ENCODE measurements around the gene TDRD9. TPM values are rescaled to one million over a fixed set of nuclear protein-coding genes. Genes with fewer than 3 reads are reported as not detected.

TDRD9 gene
- total RNA-seq, 1 experiment from 2014 or later: not detected

DNA sequence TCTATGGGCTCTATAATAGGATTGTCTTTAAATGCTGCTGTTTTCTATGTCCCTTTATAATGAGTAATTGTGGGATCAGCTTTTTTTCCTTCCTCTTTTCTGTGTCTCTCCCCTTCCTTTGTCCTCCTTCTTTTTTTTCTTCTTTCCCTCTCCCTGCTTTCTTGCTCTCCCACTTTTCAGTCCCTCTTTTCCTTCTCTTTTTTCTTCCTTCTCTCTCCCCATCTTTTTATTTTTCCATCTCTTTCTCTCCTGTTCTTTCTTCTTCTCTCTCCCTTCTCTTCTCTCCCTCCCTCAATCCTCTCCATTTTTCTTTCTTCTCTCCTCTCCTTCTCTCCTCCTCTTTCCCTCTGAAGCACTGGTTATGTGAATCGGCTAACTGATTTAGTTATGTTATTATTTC is 76.6 kb downstream of the TDRD9 start:
- no peaks in the 10 kb centered on the region for H3K4me1 ChIP-seq (ENCODE audit: control insufficient read depth, insufficient read depth, low read length)
- POLR2A ChIA-PET: no interaction called here
- in situ Hi-C loops (cut with HindIII; ENCODE audit: low pct_unique_long_range_greater_than_20kb, low sequenced_read_pairs) (no loop called here), intact Hi-C loops (cut with micrococcal nuclease; ENCODE audit: unreplicated experiment) (no loop called here)
- H3K27me3 ChIP-seq (ENCODE audit: control insufficient read depth, insufficient read depth, low read length): no peaks in the 10 kb centered on the region
- CTCF ChIA-PET: no interaction called here
- no peak for DNase-seq (ENCODE audit: low read depth, low spot score)
- no peak overlapping the region for H3K4me3 ChIP-seq (ENCODE audit: low read depth in 2 of 2, low read length in 2 of 2)
- TF ChIP-seq, protein P1, sequence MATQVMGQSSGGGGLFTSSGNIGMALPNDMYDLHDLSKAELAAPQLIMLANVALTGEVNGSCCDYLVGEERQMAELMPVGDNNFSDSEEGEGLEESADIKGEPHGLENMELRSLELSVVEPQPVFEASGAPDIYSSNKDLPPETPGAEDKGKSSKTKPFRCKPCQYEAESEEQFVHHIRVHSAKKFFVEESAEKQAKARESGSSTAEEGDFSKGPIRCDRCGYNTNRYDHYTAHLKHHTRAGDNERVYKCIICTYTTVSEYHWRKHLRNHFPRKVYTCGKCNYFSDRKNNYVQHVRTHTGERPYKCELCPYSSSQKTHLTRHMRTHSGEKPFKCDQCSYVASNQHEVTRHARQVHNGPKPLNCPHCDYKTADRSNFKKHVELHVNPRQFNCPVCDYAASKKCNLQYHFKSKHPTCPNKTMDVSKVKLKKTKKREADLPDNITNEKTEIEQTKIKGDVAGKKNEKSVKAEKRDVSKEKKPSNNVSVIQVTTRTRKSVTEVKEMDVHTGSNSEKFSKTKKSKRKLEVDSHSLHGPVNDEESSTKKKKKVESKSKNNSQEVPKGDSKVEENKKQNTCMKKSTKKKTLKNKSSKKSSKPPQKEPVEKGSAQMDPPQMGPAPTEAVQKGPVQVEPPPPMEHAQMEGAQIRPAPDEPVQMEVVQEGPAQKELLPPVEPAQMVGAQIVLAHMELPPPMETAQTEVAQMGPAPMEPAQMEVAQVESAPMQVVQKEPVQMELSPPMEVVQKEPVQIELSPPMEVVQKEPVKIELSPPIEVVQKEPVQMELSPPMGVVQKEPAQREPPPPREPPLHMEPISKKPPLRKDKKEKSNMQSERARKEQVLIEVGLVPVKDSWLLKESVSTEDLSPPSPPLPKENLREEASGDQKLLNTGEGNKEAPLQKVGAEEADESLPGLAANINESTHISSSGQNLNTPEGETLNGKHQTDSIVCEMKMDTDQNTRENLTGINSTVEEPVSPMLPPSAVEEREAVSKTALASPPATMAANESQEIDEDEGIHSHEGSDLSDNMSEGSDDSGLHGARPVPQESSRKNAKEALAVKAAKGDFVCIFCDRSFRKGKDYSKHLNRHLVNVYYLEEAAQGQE (IDR thresholded peaks at IDR 0.05; ENCODE audit: insufficient read depth in 1 of 2, low read depth in 2 of 2, low read length in 1 of 2): no peak
- TF ChIP-seq SIN3A (IDR thresholded peaks at IDR 0.05; ENCODE audit: borderline replicate concordance, insufficient read depth, low read depth, low read length): no peak
- TF ChIP-seq, protein P2, sequence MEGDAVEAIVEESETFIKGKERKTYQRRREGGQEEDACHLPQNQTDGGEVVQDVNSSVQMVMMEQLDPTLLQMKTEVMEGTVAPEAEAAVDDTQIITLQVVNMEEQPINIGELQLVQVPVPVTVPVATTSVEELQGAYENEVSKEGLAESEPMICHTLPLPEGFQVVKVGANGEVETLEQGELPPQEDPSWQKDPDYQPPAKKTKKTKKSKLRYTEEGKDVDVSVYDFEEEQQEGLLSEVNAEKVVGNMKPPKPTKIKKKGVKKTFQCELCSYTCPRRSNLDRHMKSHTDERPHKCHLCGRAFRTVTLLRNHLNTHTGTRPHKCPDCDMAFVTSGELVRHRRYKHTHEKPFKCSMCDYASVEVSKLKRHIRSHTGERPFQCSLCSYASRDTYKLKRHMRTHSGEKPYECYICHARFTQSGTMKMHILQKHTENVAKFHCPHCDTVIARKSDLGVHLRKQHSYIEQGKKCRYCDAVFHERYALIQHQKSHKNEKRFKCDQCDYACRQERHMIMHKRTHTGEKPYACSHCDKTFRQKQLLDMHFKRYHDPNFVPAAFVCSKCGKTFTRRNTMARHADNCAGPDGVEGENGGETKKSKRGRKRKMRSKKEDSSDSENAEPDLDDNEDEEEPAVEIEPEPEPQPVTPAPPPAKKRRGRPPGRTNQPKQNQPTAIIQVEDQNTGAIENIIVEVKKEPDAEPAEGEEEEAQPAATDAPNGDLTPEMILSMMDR (IDR thresholded peaks at IDR 0.05): no peak
- TF ChIP-seq POLR2AphosphoS5 (IDR thresholded peaks at IDR 0.05; ENCODE audit: low read depth, low read length): no peak
- no peak for TF ChIP-seq TCF7L2 (IDR thresholded peaks at IDR 0.05; ENCODE audit: low read depth, low read length)
- BruUV-seq (replicated peaks): no TSS peak
- no peaks in the 10 kb centered on the region for H3K36me3 ChIP-seq (ENCODE audit: control insufficient read depth, insufficient read depth, low read length)
- no peak for ATAC-seq
- no peak overlapping the region for H3K27ac ChIP-seq (ENCODE audit: low read length)
- H3K9me3 ChIP-seq (ENCODE audit: control insufficient read depth, insufficient read depth, low read depth, low read length): no peaks in the 10 kb centered on the region

DNA sequence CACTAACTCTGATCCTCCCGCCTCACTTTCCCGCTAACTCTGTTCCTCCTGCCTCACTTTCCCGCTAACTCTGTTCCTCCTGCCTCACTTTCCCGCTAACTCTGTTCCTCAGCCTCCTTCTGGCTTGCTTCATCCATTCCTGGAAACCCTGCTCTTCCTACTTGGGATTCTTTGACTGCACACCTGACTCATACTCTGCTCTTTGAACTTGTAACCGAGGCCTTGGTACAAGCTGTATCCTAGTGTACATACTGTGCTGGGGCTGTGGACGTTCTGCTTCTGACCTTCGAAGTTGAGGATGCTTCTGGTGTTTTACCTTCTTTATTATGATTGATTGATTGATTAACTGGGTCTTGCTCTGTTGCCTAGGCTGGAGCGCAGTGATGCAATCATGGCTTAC is 77.2 kb downstream of the TDRD9 start:
- in situ Hi-C loops (cut with HindIII; ENCODE audit: low pct_unique_long_range_greater_than_20kb, low sequenced_read_pairs) (no loop called here), intact Hi-C loops (cut with micrococcal nuclease; ENCODE audit: unreplicated experiment) (no loop called here)
- Histone ChIP-seq H3K36me3 (ENCODE audit: control insufficient read depth, insufficient read depth, low read length) (no peaks in the 10 kb centered on the region), H3K4me3 (ENCODE audit: low read depth in 2 of 2, low read length in 2 of 2) (no peak overlapping the region), H3K27ac (ENCODE audit: low read length) (no peak overlapping the region), H3K9me3 (ENCODE audit: control insufficient read depth, insufficient read depth, low read depth, low read length) (no peaks in the 10 kb centered on the region), H3K4me1 (ENCODE audit: control insufficient read depth, insufficient read depth, low read length) (no peaks in the 10 kb centered on the region), H3K27me3 (ENCODE audit: control insufficient read depth, insufficient read depth, low read length) (no peaks in the 10 kb centered on the region)
- ChIA-PET CTCF (no interaction called here), POLR2A (no interaction called here)
- BruUV-seq (replicated peaks): no TSS peak
- ATAC-seq (no peak), DNase-seq (ENCODE audit: low read depth, low spot score) (no peak)
- TF ChIP-seq, protein P2 (IDR thresholded peaks at IDR 0.05): no peak

DNA sequence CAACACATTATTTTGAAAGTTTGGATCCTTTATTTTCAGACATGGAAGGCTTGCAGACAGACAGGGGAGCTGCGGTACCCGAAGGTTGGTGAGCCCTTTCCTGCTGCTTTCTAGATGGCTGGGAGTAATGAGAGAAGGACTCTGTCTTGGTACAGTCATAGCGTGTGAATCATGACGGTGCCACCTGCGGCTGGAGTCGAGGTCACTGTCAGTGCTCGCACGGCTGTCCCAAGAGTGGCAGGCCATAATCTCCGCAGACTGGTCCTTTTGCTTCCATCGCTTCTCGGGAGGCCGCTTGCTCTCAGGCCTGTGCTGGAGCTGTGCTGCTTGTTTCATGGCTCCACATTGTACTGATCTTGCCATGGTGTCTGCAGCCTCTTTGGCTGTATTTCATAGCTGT is 78.9 kb downstream of the TDRD9 start:
- ATAC-seq (no peak), DNase-seq (ENCODE audit: low read depth, low spot score) (no peak)
- BruUV-seq (replicated peaks): no TSS peak
- H3K4me3 ChIP-seq (ENCODE audit: low read depth in 2 of 2, low read length in 2 of 2): no peak overlapping the region
- no peak for TF ChIP-seq TCF7L2 (IDR thresholded peaks at IDR 0.05; ENCODE audit: low read depth, low read length)
- TF ChIP-seq, protein P1 (IDR thresholded peaks at IDR 0.05; ENCODE audit: insufficient read depth in 1 of 2, low read depth in 2 of 2, low read length in 1 of 2): no peak
- TF ChIP-seq POLR2AphosphoS5 (IDR thresholded peaks at IDR 0.05; ENCODE audit: low read depth, low read length): no peak
- TF ChIP-seq SIN3A (IDR thresholded peaks at IDR 0.05; ENCODE audit: borderline replicate concordance, insufficient read depth, low read depth, low read length): no peak
- TF ChIP-seq, protein P2 (IDR thresholded peaks at IDR 0.05): no peak
- no peaks in the 10 kb centered on the region for H3K9me3 ChIP-seq (ENCODE audit: control insufficient read depth, insufficient read depth, low read depth, low read length)
- ChIA-PET POLR2A (no interaction called here), CTCF (no interaction called here)
- in situ Hi-C loops (cut with HindIII; ENCODE audit: low pct_unique_long_range_greater_than_20kb, low sequenced_read_pairs) (no loop called here), intact Hi-C loops (cut with micrococcal nuclease; ENCODE audit: unreplicated experiment) (no loop called here)
- H3K36me3 ChIP-seq (ENCODE audit: control insufficient read depth, insufficient read depth, low read length): no peaks in the 10 kb centered on the region
- no peak overlapping the region for H3K27ac ChIP-seq (ENCODE audit: low read length)
- no peaks in the 10 kb centered on the region for H3K4me1 ChIP-seq (ENCODE audit: control insufficient read depth, insufficient read depth, low read length)
- H3K27me3 ChIP-seq (ENCODE audit: control insufficient read depth, insufficient read depth, low read length): no peaks in the 10 kb centered on the region

Data from Panc1 (cell line).